Bronchial epithelial cell (primary cell): ENCODE data around the gene RASSF4. TPM values are rescaled to one million over a fixed set of nuclear protein-coding genes. Genes with fewer than 3 reads are reported as not detected.

ENCODE experiments used
- DNase-seq: peaks from one replicate; pipeline ENCODE4 v3.0.0-alpha.2; 2010; ENCODE audit warnings: low read depth
- FAIRE-seq: peaks from 2 replicates; lab custom pipeline; 2011; peaks lifted over from hg19 to GRCh38; lab: Jason Lieb, UNC
- H3K27me3 ChIP-seq: 2 replicates; pipeline ENCODE4 v1.5.1; 2011; ENCODE audit warnings: low read length; ENCODE audit not compliant: control insufficient read depth, insufficient read depth
- H3K36me3 ChIP-seq: 2 replicates; pipeline ENCODE4 v1.5.1; 2011; ENCODE audit warnings: low read length; ENCODE audit not compliant: control insufficient read depth, insufficient read depth
- H3K4me3 ChIP-seq: 2 replicates; pipeline ENCODE4 v1.5.1; 2011; ENCODE audit warnings: mild to moderate bottlenecking, low read depth, low read length, control low read depth
- CTCF ChIP-seq: IDR thresholded peaks from 2 replicates; pipeline ENCODE4 v1.5.1; 2011; ENCODE audit warnings: mild to moderate bottlenecking, moderate library complexity, low read length, control low read depth, inconsistent platforms; ENCODE audit not compliant: insufficient read depth, severe bottlenecking
- total RNA-seq: library from RNA; depleted of rRNA; stranded (reverse); fragments of >200 nt; gene quantifications from 2 replicates; pipeline ENCODE4 v1.2.1, GENCODE V29; 2014

Gene RASSF4
- total RNA-seq, 1 donor from 2014 or later: 0.26 TPM

GRCh38 chr10:44913350-44914081 is 46.1 kb upstream of the RASSF4 start:
- Histone ChIP-seq H3K36me3 (no peaks in the 10 kb centered on the region), H3K27me3 (no peaks in the 10 kb centered on the region), H3K4me3 (no peak overlapping the region)
- FAIRE-seq: no peak
- no peak for TF ChIP-seq CTCF
- DNase-seq: no peak

- Histone ChIP-seq H3K4me3 (no peak overlapping the region), H3K27me3 (no peaks in the 10 kb centered on the region), H3K36me3 (no peaks in the 10 kb centered on the region)
- DNase-seq (no peak), FAIRE-seq (no peak)
- no peak for TF ChIP-seq CTCF
These were observed 44.7 kb upstream of the RASSF4 start for GRCh38 chr10:44914891-44915290.

GRCh38 chr10:44916429-44916828 is 43.2 kb upstream of the RASSF4 start:
- FAIRE-seq: no peak
- H3K36me3 ChIP-seq: no peaks in the 10 kb centered on the region
- no peaks in the 10 kb centered on the region for H3K27me3 ChIP-seq
- TF ChIP-seq CTCF: no peak
- no peak overlapping the region for H3K4me3 ChIP-seq
- DNase-seq: no peak

- FAIRE-seq (no peak), DNase-seq (no peak)
- Histone ChIP-seq H3K4me3 (no peak overlapping the region), H3K27me3 (no peaks in the 10 kb centered on the region), H3K36me3 (no peaks in the 10 kb centered on the region)
- TF ChIP-seq CTCF: no peak
These were observed 41.8 kb upstream of the RASSF4 start for GRCh38 chr10:44917848-44918247.

GRCh38 chr10:44920252-44920651 is 39.4 kb upstream of the RASSF4 start:
- no peaks in the 10 kb centered on the region for H3K27me3 ChIP-seq
- FAIRE-seq (no peak), DNase-seq (no peak)
- no peak overlapping the region for H3K4me3 ChIP-seq
- TF ChIP-seq CTCF: no peak
- H3K36me3 ChIP-seq: no peaks in the 10 kb centered on the region

- Histone ChIP-seq H3K27me3 (no peaks in the 10 kb centered on the region), H3K36me3 (no peaks in the 10 kb centered on the region), H3K4me3 (no peak overlapping the region)
- DNase-seq: no peak
- no peak for TF ChIP-seq CTCF
- no peak for FAIRE-seq
These were observed 38.5 kb upstream of the RASSF4 start for GRCh38 chr10:44921061-44921460.
